OCI-LY1 (cell line): ENCODE measurements around the gene HOXC13.

Experiments
- H2AFZ ChIP-seq: fragments of 200-600 bp; sonication (generic), shearing (Covaris generic); 2 replicates; pipeline ENCODE4 v1.6.0; 2014; ENCODE audit warnings: antibody characterized with exemption, mild to moderate bottlenecking, low read length
- H3F3A ChIP-seq: fragments of 200-600 bp; sonication (generic), shearing (Covaris generic); 2 replicates; pipeline ENCODE4 v1.6.0; 2014; ENCODE audit warnings: mild to moderate bottlenecking, antibody characterized with exemption, low read length, moderate library complexity; ENCODE audit not compliant: insufficient read depth
- H3K27ac ChIP-seq: fragments of 200-600 bp; sonication (generic); 2 replicates; pipeline ENCODE4 v1.5.1; 2014; ENCODE audit warnings: low read length, mixed run types, mild to moderate bottlenecking, low read depth; ENCODE audit not compliant: poor library complexity, severe bottlenecking
- H3K27me3 ChIP-seq: fragments of 200-600 bp; sonication (generic); 2 replicates; pipeline ENCODE4 v1.6.0; 2014; ENCODE audit warnings: antibody characterized with exemption, mild to moderate bottlenecking, low read length, moderate library complexity; ENCODE audit not compliant: insufficient read depth
- H3K36me3 ChIP-seq: fragments of 200-600 bp; sonication (generic); 2 replicates; pipeline ENCODE4 v1.6.1; 2014; ENCODE audit warnings: mild to moderate bottlenecking, antibody characterized with exemption, low read length, moderate library complexity, mixed read lengths; ENCODE audit not compliant: insufficient read depth
- H3K4me1 ChIP-seq: fragments of 200-600 bp; sonication (generic); 2 replicates; pipeline ENCODE4 v1.5.1; 2014; ENCODE audit warnings: mild to moderate bottlenecking, low read length, moderate library complexity; ENCODE audit not compliant: insufficient read depth, severe bottlenecking
- H3K4me2 ChIP-seq: fragments of 200-600 bp; sonication (generic), shearing (Covaris generic); 2 replicates; pipeline ENCODE4 v1.6.1; 2014; ENCODE audit warnings: low read length
- H3K4me3 ChIP-seq: fragments of 200-600 bp; sonication (generic); 2 replicates; pipeline ENCODE4 v1.5.1; 2014; ENCODE audit warnings: low read length, low read depth, mild to moderate bottlenecking, mixed read lengths; ENCODE audit not compliant: poor library complexity, severe bottlenecking
- H3K79me2 ChIP-seq: fragments of 200-600 bp; shearing (Covaris generic); 2 replicates; pipeline ENCODE4 v1.6.1; 2016; ENCODE audit warnings: mixed run types, low read length, mixed read lengths; ENCODE audit not compliant: insufficient read depth
- H3K9ac ChIP-seq: fragments of 200-600 bp; sonication (generic), shearing (Covaris generic); 2 replicates; pipeline ENCODE4 v1.6.1; 2014; ENCODE audit warnings: mild to moderate bottlenecking, low read length, mixed read lengths
- H3K9me2 ChIP-seq: fragments of 200-600 bp; sonication (generic), shearing (Covaris generic); 2 replicates; pipeline ENCODE4 v1.6.1; 2014; ENCODE audit warnings: low read depth, mild to moderate bottlenecking, low read length, mixed read lengths
- H3K9me3 ChIP-seq: fragments of 200-600 bp; shearing (Covaris generic); 2 replicates; pipeline ENCODE4 v1.6.1; 2014; ENCODE audit warnings: low read length, mixed read lengths
- H4K20me1 ChIP-seq: fragments of 200-600 bp; sonication (generic), shearing (Covaris generic); 2 replicates; pipeline ENCODE4 v1.6.0; 2016; ENCODE audit warnings: mild to moderate bottlenecking, low read length; ENCODE audit not compliant: insufficient read depth
- CTCF ChIP-seq: fragments of 200-600 bp; sonication (generic), shearing (Covaris generic); IDR thresholded peaks from 2 replicates; pipeline ENCODE4 v1.5.1; 2017; ENCODE audit warnings: mild to moderate bottlenecking, antibody characterized with exemption, low read length, moderate library complexity, mixed read lengths
- EZH2 ChIP-seq: fragments of 200-600 bp; sonication (generic), shearing (Covaris generic); IDR thresholded peaks from 2 replicates; pipeline ENCODE4 v1.8.0; 2017; ENCODE audit warnings: borderline replicate concordance, mixed run types, mild to moderate bottlenecking, antibody characterized with exemption, low read length, moderate library complexity, mixed read lengths

HOXC13 gene

GRCh38 chr12:53952871-53953734 lies 14.5 kb downstream of the HOXC13 start:
- no peak overlapping the region for H3K4me2 ChIP-seq
- H3K27ac ChIP-seq, result no peak overlapping the region
- no peaks in the 10 kb centered on the region for H3K9me3 ChIP-seq
- no peaks in the 10 kb centered on the region for H3K4me1 ChIP-seq
- no peak overlapping the region for H3K4me3 ChIP-seq
- TF ChIP-seq EZH2 (no peak), CTCF (no peak)
- no peaks in the 10 kb centered on the region for H3F3A ChIP-seq
- no peaks in the 10 kb centered on the region for H3K36me3 ChIP-seq
- no peaks in the 10 kb centered on the region for H3K9me2 ChIP-seq
- H2AFZ ChIP-seq, result no peak overlapping the region
- no peaks in the 10 kb centered on the region for H4K20me1 ChIP-seq
- H3K9ac ChIP-seq, result no peak overlapping the region
- H3K79me2 ChIP-seq, result no peaks in the 10 kb centered on the region
- H3K27me3 ChIP-seq, result no peaks in the 10 kb centered on the region

GRCh38 chr12:53953831-53954693 lies 15.4 kb downstream of the HOXC13 start:
- Histone ChIP-seq H3K9me3 (no peaks in the 10 kb centered on the region), H3F3A (no peaks in the 10 kb centered on the region), H3K27me3 (no peaks in the 10 kb centered on the region), H3K27ac (no peak overlapping the region), H3K4me3 (no peak overlapping the region), H3K4me2 (no peak overlapping the region), H3K4me1 (no peaks in the 10 kb centered on the region), H2AFZ (no peak overlapping the region), H3K9ac (no peak overlapping the region), H3K36me3 (no peaks in the 10 kb centered on the region), H4K20me1 (no peaks in the 10 kb centered on the region), H3K9me2 (no peaks in the 10 kb centered on the region), H3K79me2 (no peaks in the 10 kb centered on the region)
- TF ChIP-seq CTCF (no peak), EZH2 (no peak)

- H2AFZ ChIP-seq, result no peak within 1 kb of the TSS
- no peaks in the 10 kb centered on the region for H3K36me3 ChIP-seq
- H3K27me3 ChIP-seq, result no peaks in the 10 kb centered on the region; the same call in 1 of the 2 replicates
- no peak within 1 kb of the TSS for H3K4me2 ChIP-seq
- H3K27ac ChIP-seq, result no peak within 1 kb of the TSS
- H3K79me2 ChIP-seq, result no peaks in the 10 kb centered on the region
- no peak within 1 kb of the TSS for H3K9ac ChIP-seq
- H3K4me3 ChIP-seq, result no peak within 1 kb of the TSS
- no peaks in the 10 kb centered on the region for H3K4me1 ChIP-seq
- no peaks in the 10 kb centered on the region for H3F3A ChIP-seq
- H4K20me1 ChIP-seq, result no peaks in the 10 kb centered on the region
- H3K9me2 ChIP-seq, result no peaks in the 10 kb centered on the region
- TF ChIP-seq EZH2 (no peak), CTCF (no peak)
- H3K9me3 ChIP-seq, result no peaks in the 10 kb centered on the region
Observed at GRCh38 chr12:53954694-53955035, 16.0 kb downstream of the HOXC13 start, which contains the start of gene HOXC12. TSS of gene HOXC12 (plus strand) at chr12:53954903. CDS start at chr12:53954930, 27 bp downstream.
